Stimulated activated CD8-positive, alpha-beta memory T cell treated with anti-CD3 and anti-CD28 coated beads, Interleukin-4, amount 100 ng/mL, for 48 hours (primary cell): Measurements from ENCODE around the gene SYDE2.
"Not testable (repeated sequence)": the region's sequence is repeated elsewhere in the genome, so short reads cannot be mapped to it uniquely, and the experiment has no call there.

ENCODE experiments used
- DNase-seq: peaks from one replicate; pipeline ENCODE4 v3.0.0-alpha.2; 2020

Gene SYDE2

DNA sequence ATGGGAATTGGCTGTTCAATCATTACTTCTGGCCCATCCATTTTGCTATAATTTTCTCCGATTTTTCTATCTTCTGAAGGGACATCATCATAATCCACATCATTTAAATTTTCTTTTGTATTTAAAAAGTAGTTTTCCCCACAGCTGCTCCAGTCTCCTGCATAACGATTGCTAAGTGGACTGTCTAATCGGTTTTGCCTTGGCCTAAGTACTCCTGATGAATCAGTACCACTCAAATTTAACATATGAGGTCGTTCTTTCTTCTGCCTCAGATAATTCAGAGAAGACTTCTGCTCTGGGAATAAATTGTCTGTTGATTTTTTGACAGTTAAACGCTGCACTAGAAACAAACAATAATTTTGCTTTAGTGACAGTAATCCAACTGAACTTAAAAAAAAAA lies 41.9 kb downstream of the SYDE2 start:
- no peak for DNase-seq

DNA sequence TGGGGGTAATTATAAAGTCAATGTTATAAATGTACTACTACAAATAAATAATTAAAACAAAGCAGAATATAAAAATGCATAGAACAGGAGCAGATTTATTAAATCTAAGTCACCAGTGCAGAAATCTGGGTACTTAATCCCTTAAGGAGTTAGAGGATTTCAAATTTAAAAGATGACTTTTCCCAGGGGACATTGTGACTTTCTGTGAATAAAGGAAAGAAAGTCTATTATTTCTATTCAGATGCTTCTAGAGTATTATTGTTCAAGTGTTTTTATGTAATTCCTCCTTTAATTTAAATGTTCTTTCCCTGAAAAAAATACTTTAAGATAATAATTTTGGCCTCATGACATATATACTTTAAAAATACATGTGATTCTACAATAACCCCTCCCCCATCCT lies 43.4 kb downstream of the SYDE2 start:
- no peak for DNase-seq

GRCh38 chr1:85153149-85153891 lies 47.5 kb downstream of the SYDE2 start:
- DNase-seq: no peak

DNA sequence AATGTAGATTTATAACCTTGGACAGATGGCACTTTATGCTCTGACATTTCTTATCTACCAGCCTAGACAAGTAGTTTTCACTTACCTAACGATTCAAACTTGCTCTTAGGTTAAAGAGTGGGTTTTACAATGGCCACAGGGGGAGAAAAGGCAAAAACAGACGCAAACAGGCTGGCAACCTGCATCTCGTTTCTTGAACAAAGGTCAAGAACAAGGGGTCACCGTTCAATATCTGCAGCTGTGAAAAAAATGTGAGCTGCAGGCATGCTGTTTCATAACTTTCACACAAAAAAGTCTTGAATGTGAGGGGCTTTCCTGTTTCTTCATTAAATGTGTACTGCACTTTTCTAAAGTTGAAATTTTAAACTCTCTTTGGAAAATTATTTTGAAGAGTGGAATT lies 49.4 kb downstream of the SYDE2 start:
- no peak for DNase-seq

GRCh38 chr1:85149805-85150204 lies 51.0 kb downstream of the SYDE2 start:
- no peak for DNase-seq

GRCh38 chr1:85148524-85149250 lies 52.1 kb downstream of the SYDE2 start:
- DNase-seq: no peak

GRCh38 chr1:85146972-85147359 lies 53.9 kb downstream of the SYDE2 start:
- no peak for DNase-seq

DNA sequence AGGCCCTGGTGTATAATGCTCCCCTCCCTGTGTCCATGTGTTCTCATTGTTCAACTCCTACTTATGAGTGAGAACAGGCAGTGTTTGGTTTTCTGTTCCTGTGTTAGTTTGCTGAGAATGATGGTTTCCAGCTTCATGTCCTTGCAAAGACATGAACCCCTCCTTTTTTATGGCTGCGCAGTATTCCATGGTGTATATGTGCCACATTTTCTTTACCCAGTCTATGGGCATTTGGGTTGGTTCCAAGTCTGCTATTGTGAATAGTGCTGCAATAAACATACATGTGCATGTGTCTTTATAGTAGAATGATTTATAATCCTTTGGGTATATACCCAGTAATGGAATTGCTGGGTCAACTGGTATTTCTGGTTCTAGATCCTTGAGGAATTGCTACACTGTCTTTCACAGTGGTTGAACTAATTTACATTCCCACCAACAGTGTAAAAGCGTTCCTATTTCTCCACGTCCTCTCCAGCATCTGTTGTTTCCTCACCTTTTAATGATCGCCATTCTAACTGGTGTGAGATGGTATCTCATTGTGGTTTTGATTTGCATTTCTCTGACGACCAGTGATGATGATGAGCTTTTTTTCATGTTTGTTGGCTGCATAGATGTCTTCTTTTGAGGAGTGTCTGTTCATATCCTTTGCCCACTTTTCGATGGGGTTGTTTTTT lies 54.4 kb downstream of the SYDE2 start:
- DNase-seq: not testable (repeated sequence)

DNA sequence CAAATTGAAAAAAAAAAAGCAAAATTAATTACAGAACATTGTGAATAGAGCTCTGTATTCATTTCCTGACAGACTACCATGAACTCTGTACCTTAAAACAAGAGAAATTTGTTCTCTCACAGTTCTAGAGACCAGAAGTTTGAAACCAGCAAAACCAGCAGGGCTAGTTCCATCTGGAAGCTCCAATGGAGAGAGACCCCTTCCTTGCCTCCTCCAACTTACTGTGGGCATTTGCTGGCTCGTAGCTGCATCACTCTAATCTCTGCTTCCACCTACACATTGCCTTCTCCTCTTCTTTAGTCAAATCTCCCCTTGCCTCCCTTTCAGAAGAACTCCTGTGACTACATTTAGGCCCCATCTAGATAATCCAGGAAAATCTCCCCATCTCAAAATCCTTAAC lies 56.5 kb downstream of the SYDE2 start:
- DNase-seq: no peak

DNA sequence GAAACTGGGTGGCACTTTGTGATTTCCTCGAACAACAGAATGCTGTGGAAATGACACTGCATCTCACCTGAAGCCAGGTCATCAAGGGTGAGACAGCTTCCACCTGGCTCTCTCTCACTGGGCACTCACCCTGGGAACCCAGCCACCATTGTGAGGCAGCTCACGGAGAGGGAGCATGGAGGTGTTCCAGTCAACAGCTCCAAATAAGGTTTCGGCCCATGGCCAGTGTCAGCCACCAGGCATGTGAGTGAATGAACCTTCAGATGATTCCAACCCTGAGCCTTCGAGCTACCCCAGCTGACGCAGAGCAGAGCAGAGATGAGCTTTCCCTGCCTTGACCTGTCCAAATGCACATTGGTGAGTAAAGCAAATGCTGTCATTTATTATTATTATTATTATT lies 58.1 kb downstream of the SYDE2 start:
- no peak for DNase-seq

GRCh38 chr1:85138439-85138838 lies 62.4 kb downstream of the SYDE2 start:
- not testable (repeated sequence) for DNase-seq

DNA sequence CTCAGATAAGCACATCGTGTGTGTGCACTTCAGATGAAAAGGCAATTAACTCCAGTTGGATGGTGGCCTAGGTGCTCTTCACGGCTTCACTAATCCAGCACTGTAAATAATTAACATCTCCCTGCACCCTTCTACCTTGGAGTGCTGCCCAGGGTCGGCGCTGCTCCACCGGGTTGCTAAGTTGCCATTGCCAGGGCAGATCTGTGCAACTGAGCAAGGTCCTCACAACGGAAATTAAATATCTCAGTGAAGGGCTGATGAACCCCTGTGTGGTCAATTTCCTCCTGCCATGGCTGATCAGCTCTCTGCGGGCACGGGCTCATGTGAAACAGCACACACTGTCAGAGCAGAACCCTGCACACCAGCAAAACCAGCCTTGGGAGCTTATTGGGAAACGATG lies 63.2 kb downstream of the SYDE2 start:
- no peak for DNase-seq

DNA sequence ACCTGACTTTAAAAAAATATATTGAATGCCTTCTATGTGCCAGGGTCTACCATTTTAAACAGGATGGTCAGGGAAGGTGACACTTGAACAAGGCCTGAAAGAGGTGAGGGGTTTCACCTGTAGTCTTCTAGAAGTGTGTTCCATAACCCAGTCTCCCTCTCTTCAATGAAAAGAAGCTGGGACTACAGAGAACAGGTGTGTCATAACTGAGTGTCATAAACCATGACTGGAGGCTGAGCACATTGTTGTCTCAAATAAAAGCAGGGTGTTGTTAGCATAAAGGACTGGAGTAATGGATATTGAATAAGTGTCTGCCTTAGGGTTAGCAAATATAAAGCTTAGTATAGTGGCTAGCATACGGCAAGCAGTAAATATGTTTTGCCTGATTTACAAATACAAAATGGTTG lies 65.4 kb downstream of the SYDE2 start:
- DNase-seq: no peak

DNA sequence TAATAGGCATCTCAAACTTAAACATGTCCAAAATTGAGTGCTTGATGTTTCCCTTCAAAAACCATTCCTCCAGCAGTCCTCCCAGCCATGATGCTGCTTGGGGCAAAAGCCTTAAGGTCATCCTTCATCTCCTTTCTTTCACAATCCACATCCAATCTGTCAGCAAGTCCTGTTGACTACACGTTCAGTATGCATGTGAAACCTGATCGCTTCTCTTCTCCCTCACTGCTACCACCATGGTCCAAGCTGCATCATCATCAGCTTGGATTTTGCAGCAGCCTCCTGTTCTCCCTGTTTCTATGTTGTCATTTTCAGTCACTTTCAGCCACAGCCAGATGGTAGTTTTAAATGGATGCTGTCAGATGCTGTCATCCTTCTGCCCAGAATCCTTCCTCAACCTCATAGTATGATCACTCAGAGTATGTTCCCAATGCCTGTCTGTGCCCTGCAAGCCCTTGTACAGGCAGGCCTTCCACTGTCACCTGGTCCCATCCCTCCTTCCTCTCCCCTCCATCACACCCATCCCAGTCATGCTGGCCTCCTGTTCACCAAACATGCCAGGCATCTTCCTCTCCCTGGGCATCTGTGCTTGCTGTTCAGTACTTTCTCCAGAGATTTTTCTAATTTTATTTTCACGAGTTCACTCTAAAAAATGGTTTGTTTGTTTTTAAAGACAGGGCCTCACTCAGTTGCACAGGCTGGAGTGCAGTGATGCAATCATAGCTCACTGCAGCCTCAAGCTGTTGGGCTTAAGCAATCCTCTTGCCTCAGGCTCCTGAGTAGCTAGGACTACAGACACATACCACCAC lies 66.0 kb downstream of the SYDE2 start:
- no peak for DNase-seq

DNA sequence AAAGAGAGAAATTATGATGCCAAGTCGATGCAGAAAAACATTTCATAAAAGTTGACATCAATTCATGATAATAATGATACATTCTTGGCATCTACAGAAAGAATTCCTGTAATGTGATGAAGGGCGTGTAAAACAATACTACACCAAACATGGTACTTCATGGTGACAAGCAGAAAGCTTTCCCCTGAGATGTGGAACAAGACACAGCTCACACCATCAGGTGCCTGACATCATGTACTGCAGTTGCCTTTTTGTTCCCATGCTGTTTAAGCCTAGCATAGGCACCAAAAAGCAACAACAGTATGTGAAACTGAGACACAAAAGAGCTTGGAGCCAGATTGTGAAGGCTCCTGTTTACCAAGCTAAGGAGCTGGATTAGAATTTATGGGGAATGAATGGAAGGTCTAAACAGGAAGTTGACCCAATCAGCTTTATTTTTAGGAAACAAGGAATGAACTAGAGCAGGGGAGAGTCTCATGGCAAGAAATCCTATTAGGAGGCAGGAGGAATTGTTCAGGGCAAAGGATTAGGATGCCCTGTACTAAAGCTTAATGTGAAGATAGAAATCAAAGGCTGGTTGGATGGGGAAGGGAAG lies 67.2 kb downstream of the SYDE2 start:
- DNase-seq: no peak

DNA sequence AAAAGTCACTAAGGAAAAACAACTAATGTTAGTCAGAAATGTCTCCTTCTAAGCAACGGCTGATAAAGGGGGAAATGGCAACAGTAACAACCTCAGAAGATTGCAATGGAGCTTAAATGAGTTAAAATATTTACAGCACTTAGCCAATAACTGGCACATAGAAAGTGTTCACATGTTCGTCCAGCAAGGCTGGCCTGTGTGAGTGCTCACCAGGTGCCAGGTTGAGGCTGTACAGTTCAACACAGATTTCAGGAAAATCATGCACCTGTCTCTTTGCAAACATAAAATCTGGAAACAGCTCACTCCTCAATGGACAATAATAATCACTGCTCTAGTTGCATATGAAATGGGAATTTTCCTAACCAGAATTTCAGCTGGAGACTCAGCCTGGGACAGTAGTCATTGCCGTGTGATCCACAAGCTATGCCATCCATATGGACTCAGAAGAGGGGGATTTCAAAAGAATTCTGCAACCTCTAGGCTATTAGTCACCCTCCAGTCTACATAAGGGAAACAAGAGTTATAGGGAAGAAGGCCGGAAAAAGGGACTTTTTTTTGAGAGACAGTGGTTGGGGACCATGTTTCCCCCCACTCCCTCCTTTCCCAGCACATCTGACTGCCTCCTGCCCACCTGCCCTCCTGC lies 68.6 kb downstream of the SYDE2 start:
- no peak for DNase-seq

DNA sequence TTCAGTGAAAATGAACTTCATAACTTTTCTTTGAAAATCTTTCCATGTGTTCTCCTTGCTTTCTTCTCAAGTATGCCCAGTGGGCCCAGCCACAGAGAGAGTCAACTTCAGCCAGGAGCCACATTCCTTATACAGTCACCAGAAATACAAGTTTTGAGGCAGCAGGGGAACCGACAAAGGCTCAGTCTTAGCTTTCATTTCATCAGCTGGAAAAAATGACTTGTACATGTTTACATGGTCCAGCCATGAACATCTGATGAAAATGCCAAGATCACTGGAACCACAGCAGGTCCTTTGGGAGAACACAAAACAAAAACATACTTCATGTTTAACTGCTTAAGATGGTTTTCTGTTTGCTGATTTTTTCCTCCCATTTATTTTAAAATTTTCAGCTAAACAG lies 72.5 kb downstream of the SYDE2 start:
- DNase-seq: no peak

DNA sequence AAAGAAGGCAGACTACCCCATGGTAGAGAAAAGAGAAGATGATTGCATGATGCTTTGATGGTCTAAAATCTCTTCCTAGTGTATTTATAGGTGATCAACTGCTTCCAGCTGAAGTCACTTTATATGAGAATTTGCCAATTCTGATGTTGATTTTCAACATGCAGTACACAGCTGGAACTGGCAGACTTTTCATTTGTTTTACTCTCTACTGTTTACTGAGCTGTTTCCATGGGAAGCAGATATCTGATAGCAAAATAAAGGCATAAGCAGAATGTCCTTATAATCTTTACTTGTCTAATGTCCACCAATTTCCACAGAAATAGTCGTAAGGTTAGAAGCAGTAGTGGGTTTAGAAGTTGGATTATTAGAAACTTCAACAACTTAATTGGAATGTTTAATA lies 74.9 kb downstream of the SYDE2 start:
- DNase-seq: no peak

GRCh38 chr1:85124091-85124490 lies 76.7 kb downstream of the SYDE2 start:
- no peak for DNase-seq

- DNase-seq: no peak
These were observed 78.6 kb downstream of the SYDE2 start for GRCh38 chr1:85122169-85122568.

GRCh38 chr1:85121744-85122143 lies 79.1 kb downstream of the SYDE2 start:
- no peak for DNase-seq

DNA sequence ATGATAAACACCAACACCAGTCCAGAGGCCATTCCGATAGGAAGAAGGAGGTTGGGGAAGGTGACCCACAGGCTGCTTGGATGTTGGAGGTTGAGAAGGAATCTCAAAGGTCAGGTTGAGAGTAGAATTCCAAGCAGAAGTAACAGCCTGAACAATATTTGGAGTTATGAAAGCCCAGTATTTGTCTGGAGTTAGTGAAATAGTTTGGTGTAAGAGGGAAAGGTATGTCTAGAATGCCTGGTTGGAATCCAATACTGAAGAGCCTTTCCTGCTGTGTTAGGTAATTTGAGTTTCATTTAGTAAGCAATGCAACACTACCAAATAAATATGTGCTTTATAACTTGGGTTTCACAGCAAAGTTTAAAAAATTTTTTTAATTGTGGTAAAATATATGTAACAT lies 82.1 kb downstream of the SYDE2 start:
- no peak for DNase-seq
